Measurements from ENCODE around the gene ABHD16B. TPM values are rescaled to one million over a fixed set of nuclear protein-coding genes. Genes with fewer than 3 reads are reported as not detected.

Gene ABHD16B
- total RNA-seq, 2 donors from 2014 or later: not detected

DNA sequence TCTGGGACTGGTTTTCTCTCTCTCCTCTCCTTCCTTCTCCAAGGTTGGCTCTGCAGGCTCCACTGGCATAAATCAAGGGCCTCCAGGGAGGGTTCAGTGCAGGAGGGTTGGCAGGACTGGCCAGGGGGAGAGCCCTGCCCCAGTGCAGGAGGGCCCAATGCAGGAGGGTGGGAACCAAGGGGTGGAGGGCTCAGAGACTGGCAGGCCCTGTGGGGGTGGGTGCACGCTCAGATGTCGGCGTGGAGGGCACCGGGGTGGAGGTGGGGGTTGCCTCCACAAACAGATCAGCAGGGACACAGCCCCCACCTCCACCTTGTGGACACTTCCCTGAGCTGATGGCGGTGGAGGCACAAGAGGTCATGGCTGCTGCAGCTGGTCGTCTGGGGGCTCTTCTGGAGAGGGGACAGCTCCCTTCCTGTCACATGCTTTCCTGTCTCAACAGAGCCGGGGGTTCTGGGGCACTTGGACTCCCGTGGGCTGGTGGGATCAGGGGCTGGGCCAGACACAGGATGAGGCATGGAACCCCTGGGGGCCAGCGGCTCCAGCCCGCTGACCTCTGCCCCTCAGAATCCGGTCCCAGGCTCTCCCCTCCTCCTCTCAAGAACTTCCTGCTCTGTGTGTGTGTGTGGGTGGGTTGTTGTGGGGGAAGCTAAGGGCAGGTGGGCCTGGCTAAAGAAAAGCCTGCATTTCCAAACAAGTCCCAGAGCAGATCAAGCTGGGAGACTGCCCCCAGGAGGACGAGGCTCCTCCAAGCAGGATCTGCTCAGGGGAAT is 2.7 kb upstream of the ABHD16B start:
- Histone ChIP-seq H3K4me1 (peaks cover 12% of the 10 kb centered on the region), H3K27ac (peak overlapping the region; percentile 48), H3K36me3 (no peaks in the 10 kb centered on the region), H3K9ac (ENCODE audit: low read depth in 2 of 2, low read length in 2 of 2) (peak overlapping the region; percentile 26 to 33), H3K9me3 (no peaks in the 10 kb centered on the region), H3K27me3 (peaks cover 26% of the 10 kb centered on the region), H3K4me3 (no peak overlapping the region)
- no peak for TF ChIP-seq CTCF (IDR thresholded peaks at IDR 0.05)
- intact Hi-C loops (cut with DNase I): no loop called here
- DNase-seq: peak; percentile 22

DNA sequence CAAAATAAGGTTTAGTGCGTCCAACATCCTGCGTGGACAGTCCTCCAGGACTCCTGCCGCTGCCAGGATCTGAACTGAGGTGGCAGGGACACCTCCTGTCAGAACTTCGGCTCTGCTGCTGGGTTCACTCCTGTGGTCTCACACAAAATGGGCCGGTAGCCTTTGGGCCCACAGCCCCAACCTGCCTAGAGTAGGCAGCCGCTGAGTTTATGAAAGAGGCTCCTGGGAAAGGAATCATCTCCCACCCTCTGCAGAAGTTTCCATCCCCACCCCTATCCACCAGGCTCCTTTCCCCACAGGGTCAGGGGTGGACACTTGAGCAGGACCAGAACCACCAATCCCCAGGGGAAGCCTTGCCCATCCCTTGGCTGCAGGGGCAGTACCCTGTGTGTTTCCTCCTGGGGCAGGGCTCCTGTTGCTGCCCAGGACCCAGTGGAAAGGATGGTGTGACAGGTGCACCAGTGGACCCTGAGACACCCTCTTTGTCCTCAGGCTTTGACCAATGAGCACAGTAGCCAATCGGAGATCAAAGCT is 2.1 kb upstream of the ABHD16B start:
- no peaks in the 10 kb centered on the region for H3K36me3 ChIP-seq
- no peak overlapping the region for H3K4me3 ChIP-seq
- TF ChIP-seq CTCF (IDR thresholded peaks at IDR 0.05): no peak
- intact Hi-C loops (cut with DNase I): no loop called here
- peaks cover 12% of the 10 kb centered on the region for H3K4me1 ChIP-seq
- peak overlapping the region in 1 of 2 donors; percentile 26 for H3K9ac ChIP-seq (ENCODE audit: low read depth in 2 of 2, low read length in 2 of 2)
- H3K27ac ChIP-seq: peak overlapping the region; percentile 9
- DNase-seq: no peak
- no peaks in the 10 kb centered on the region for H3K9me3 ChIP-seq
- H3K27me3 ChIP-seq: peaks cover 22% of the 10 kb centered on the region

DNA sequence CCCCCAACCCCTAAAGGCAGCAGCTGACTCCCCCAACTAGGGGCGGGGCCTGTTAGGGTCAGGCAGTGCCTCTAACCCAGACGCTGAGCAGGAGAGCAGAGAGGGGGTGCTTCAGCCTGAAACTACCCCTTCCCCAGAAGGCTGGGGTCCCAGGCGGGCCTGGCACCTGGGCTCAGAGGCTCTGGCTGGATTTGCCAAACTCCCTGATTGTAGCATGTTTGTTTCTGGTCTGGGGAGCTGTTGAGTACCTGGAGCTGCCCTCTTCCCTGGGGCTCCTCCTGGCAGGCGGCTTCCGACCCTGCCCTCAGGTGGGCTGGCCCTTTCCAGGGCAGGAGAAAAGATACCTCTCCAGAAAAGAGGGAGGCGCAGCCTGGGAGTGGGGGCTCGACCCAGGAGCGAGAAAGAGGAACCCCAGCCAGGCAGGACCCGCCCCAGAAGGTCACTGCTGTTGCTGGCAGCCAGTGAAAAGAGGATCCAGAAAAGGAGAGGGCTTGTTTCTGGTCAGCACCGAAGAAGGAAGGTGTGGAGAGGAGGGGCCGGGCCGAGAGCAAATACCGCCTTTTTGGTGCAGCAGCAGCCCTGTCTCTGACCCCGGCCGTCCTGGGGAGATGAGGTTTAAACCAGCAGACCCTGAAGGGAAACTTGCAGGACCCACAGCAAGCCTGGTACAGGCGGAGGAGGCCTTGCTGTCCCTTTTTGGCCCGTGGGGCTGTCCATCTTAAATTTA is 810 bp upstream of the ABHD16B start:
- peaks cover 10% of the 10 kb centered on the region for H3K27me3 ChIP-seq
- H3K36me3 ChIP-seq: no peaks in the 10 kb centered on the region
- no peak for DNase-seq
- peaks cover 8% of the 10 kb centered on the region for H3K4me1 ChIP-seq
- H3K4me3 ChIP-seq: no peak overlapping the region
- H3K9me3 ChIP-seq: no peaks in the 10 kb centered on the region
- intact Hi-C loops (cut with DNase I): loop anchor here (5.0 to 10.0 kb wide), 2 partner anchors 73 to 316 kb away; partner anchors contain the start of gene SRMS
- H3K9ac ChIP-seq (ENCODE audit: low read depth in 2 of 2, low read length in 2 of 2): no peak overlapping the region
- TF ChIP-seq CTCF (IDR thresholded peaks at IDR 0.05): no peak
- H3K27ac ChIP-seq: no peak overlapping the region

DNA sequence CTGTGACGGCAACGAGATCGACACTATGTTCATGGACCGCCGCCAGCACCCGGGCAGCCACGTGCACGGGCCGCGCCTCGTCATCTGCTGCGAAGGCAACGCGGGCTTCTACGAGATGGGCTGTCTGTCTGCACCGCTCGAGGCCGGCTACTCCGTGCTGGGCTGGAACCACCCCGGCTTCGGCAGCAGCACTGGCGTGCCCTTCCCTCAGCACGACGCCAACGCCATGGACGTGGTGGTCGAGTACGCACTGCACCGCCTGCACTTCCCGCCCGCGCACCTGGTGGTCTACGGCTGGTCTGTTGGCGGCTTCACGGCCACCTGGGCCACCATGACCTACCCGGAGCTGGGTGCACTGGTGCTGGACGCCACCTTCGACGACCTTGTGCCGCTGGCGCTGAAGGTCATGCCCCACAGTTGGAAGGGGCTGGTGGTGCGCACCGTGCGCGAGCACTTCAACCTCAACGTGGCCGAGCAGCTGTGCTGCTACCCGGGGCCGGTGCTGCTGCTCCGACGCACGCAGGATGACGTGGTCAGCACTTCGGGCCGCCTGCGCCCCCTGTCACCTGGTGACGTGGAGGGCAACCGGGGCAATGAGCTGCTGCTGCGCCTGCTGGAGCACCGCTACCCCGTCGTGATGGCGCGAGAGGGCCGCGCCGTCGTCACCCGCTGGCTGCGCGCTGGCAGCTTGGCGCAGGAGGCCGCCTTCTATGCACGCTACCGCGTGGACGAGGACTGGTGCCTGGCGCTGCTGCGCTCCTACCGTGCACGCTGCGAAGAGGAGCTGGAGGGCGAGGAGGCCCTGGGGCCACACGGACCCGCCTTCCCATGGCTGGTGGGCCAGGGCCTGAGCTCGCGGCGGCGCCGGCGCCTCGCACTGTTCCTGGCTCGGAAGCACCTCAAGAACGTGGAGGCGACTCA is 943 bp downstream of the ABHD16B start:
- intact Hi-C loops (cut with DNase I): loop anchor here (5.0 to 10.0 kb wide), 2 partner anchors 75 to 317 kb away; partner anchors contain the start of gene SRMS
- Histone ChIP-seq H3K27me3 (no peaks in the 10 kb centered on the region), H3K4me3 (no peak overlapping the region), H3K9ac (ENCODE audit: low read depth in 2 of 2, low read length in 2 of 2) (no peak overlapping the region), H3K36me3 (no peaks in the 10 kb centered on the region), H3K4me1 (peaks cover 11% of the 10 kb centered on the region), H3K9me3 (no peaks in the 10 kb centered on the region), H3K27ac (no peak overlapping the region)
- DNase-seq: no peak
- TF ChIP-seq CTCF (IDR thresholded peaks at IDR 0.05): no peak

All from colonic mucosa (tissue), 4 donors.